ENCODE measurements around the gene LIPN.

LIPN gene

GRCh38 chr10:88742448-88742847, 17.4 kb upstream of the LIPN start:
- no peaks in the 10 kb centered on the region for H3F3A ChIP-seq (ENCODE audit: control insufficient read depth, insufficient read depth)
- no peak overlapping the region for H3K27ac ChIP-seq (ENCODE audit: low read depth, low read length)
- H3K9me2 ChIP-seq (replicated peaks; ENCODE audit: control insufficient read depth, low read length), result no peaks in the 10 kb centered on the region
- H3K9me3 ChIP-seq (ENCODE audit: control insufficient read depth, insufficient read depth, low read length), result no peaks in the 10 kb centered on the region
- no peaks in the 10 kb centered on the region for H4K20me1 ChIP-seq (ENCODE audit: control insufficient read depth, insufficient read depth, low read depth, low read length)
- H3K4me2 ChIP-seq (ENCODE audit: low read length), result no peak overlapping the region
- no peaks in the 10 kb centered on the region for H3K79me2 ChIP-seq (ENCODE audit: control insufficient read depth, low read length)
- TF ChIP-seq EZH2phosphoT487 (IDR thresholded peaks at IDR 0.05; ENCODE audit: borderline replicate concordance, low read length) (no peak), CTCF (IDR thresholded peaks at IDR 0.05; ENCODE audit: low read depth, low read length, poor library complexity, severe bottlenecking) (no peak)
- no peaks in the 10 kb centered on the region for H3K27me3 ChIP-seq (ENCODE audit: control insufficient read depth, low read length)
- no peaks in the 10 kb centered on the region for H3K4me1 ChIP-seq (ENCODE audit: control insufficient read depth, low read length)
- H3K4me3 ChIP-seq (ENCODE audit: low read length), result no peak overlapping the region
- H3K36me3 ChIP-seq (ENCODE audit: control insufficient read depth, low read length), result no peaks in the 10 kb centered on the region

- Histone ChIP-seq H3K79me2 (ENCODE audit: control insufficient read depth, low read length) (no peaks in the 10 kb centered on the region), H3K9me3 (ENCODE audit: control insufficient read depth, insufficient read depth, low read length) (no peaks in the 10 kb centered on the region), H3K4me3 (ENCODE audit: low read length) (no peak overlapping the region), H3K27ac (ENCODE audit: low read depth, low read length) (no peak overlapping the region), H3K36me3 (ENCODE audit: control insufficient read depth, low read length) (no peaks in the 10 kb centered on the region), H3K27me3 (ENCODE audit: control insufficient read depth, low read length) (no peaks in the 10 kb centered on the region), H3K4me1 (ENCODE audit: control insufficient read depth, low read length) (no peaks in the 10 kb centered on the region), H4K20me1 (ENCODE audit: control insufficient read depth, insufficient read depth, low read depth, low read length) (no peaks in the 10 kb centered on the region), H3K9me2 (replicated peaks; ENCODE audit: control insufficient read depth, low read length) (no peaks in the 10 kb centered on the region), H3K4me2 (ENCODE audit: low read length) (no peak overlapping the region), H3F3A (ENCODE audit: control insufficient read depth, insufficient read depth) (no peaks in the 10 kb centered on the region)
- no peak for TF ChIP-seq EZH2phosphoT487 (IDR thresholded peaks at IDR 0.05; ENCODE audit: borderline replicate concordance, low read length)
- TF ChIP-seq CTCF (IDR thresholded peaks at IDR 0.05; ENCODE audit: low read depth, low read length, poor library complexity, severe bottlenecking), result no peak
These were observed 15.8 kb upstream of the LIPN start for GRCh38 chr10:88744002-88744401.

GRCh38 chr10:88745633-88746032, 14.2 kb upstream of the LIPN start:
- no peak for TF ChIP-seq CTCF (IDR thresholded peaks at IDR 0.05; ENCODE audit: low read depth, low read length, poor library complexity, severe bottlenecking)
- TF ChIP-seq EZH2phosphoT487 (IDR thresholded peaks at IDR 0.05; ENCODE audit: borderline replicate concordance, low read length), result no peak
- Histone ChIP-seq H3K79me2 (ENCODE audit: control insufficient read depth, low read length) (no peaks in the 10 kb centered on the region), H3K9me3 (ENCODE audit: control insufficient read depth, insufficient read depth, low read length) (no peaks in the 10 kb centered on the region)

GRCh38 chr10:88754287-88754686, 5.5 kb upstream of the LIPN start:
- Histone ChIP-seq H4K20me1 (ENCODE audit: control insufficient read depth, insufficient read depth, low read depth, low read length) (no peaks in the 10 kb centered on the region), H3K79me2 (ENCODE audit: control insufficient read depth, low read length) (no peaks in the 10 kb centered on the region), H3K4me1 (ENCODE audit: control insufficient read depth, low read length) (no peaks in the 10 kb centered on the region), H3F3A (ENCODE audit: control insufficient read depth, insufficient read depth) (no peaks in the 10 kb centered on the region), H3K4me2 (ENCODE audit: low read length) (no peak overlapping the region), H3K9me3 (ENCODE audit: control insufficient read depth, insufficient read depth, low read length) (no peaks in the 10 kb centered on the region), H3K36me3 (ENCODE audit: control insufficient read depth, low read length) (no peaks in the 10 kb centered on the region), H3K27ac (ENCODE audit: low read depth, low read length) (no peak overlapping the region), H3K4me3 (ENCODE audit: low read length) (no peak overlapping the region), H3K9me2 (replicated peaks; ENCODE audit: control insufficient read depth, low read length) (no peaks in the 10 kb centered on the region), H3K27me3 (ENCODE audit: control insufficient read depth, low read length) (peaks cover 7% of the 10 kb centered on the region; the same call in 1 of the 2 replicates)
- no peak for TF ChIP-seq EZH2phosphoT487 (IDR thresholded peaks at IDR 0.05; ENCODE audit: borderline replicate concordance, low read length)
- no peak for TF ChIP-seq CTCF (IDR thresholded peaks at IDR 0.05; ENCODE audit: low read depth, low read length, poor library complexity, severe bottlenecking)

More at GRCh38 chr10:88745633-88746032, 14.2 kb upstream of the LIPN start:
- Histone ChIP-seq H3K4me3 (ENCODE audit: low read length) (no peak overlapping the region), H3K4me2 (ENCODE audit: low read length) (no peak overlapping the region), H3K4me1 (ENCODE audit: control insufficient read depth, low read length) (no peaks in the 10 kb centered on the region), H3K27ac (ENCODE audit: low read depth, low read length) (no peak overlapping the region), H3K9me2 (replicated peaks; ENCODE audit: control insufficient read depth, low read length) (no peaks in the 10 kb centered on the region), H4K20me1 (ENCODE audit: control insufficient read depth, insufficient read depth, low read depth, low read length) (no peaks in the 10 kb centered on the region), H3F3A (ENCODE audit: control insufficient read depth, insufficient read depth) (no peaks in the 10 kb centered on the region), H3K27me3 (ENCODE audit: control insufficient read depth, low read length) (no peaks in the 10 kb centered on the region), H3K36me3 (ENCODE audit: control insufficient read depth, low read length) (no peaks in the 10 kb centered on the region)
